ENCODE measurements around the gene HLX.

Gene HLX

DNA sequence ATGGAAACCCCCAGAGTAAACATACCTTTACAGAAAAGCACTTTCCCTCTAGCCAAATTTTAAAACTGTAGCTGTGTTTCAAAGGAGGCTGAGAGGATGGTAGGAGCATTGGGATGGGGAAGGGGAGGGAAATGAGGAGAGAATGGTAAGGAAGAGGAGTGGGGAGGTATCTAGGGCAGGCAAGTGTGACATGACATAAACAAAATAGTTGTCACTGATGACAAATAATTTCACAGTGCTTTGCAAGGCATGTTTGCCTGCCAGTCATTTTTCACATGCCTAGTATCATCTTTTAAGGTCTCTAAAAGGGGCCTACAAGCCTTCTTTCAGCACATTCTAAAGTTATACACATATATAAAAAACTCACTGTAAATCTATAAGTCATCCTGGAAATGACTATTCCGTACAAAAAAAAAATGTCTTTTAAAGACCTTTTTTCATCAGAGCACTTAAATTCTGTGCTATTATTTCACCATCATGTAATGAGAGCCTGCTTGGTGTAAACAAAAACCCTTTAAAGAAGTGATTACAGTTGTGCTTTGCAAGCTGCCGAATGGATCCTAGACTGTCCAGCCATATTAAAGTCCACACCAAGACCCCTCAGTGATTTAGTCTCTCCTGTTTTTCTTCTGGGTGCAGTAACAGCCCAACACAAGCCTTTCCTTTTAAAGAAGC lies 38.4 kb downstream of the HLX start:
- Histone ChIP-seq H2BK5ac (ENCODE audit: low read depth, low read length, poor library complexity, severe bottlenecking) (no peak overlapping the region), H4K8ac (ENCODE audit: low read length) (no peak overlapping the region), H3K4me3 (ENCODE audit: insufficient read depth in 1 of 2, low read depth in 1 of 2, low read length in 2 of 2) (no peak overlapping the region), H3K4me1 (ENCODE audit: control insufficient read depth, insufficient read depth, low read depth, low read length) (no peaks in the 10 kb centered on the region), H3K23ac (ENCODE audit: low read length in 2 of 2) (no peak overlapping the region), H3K27ac (ENCODE audit: low read length, poor library complexity, severe bottlenecking) (no peak overlapping the region), H3K18ac (ENCODE audit: low read depth in 1 of 2, low read length in 2 of 2) (no peak overlapping the region), H3K14ac (ENCODE audit: low read length in 2 of 2) (no peak overlapping the region), H3K9ac (ENCODE audit: low read length) (no peak overlapping the region), H2AFZ (ENCODE audit: low read depth, low read length) (no peak overlapping the region), H3K9me3 (ENCODE audit: control insufficient read depth, low read length) (no peaks in the 10 kb centered on the region), H3K27me3 (ENCODE audit: control insufficient read depth in 1 of 2, insufficient read depth in 1 of 2, low read length in 2 of 2) (no peaks in the 10 kb centered on the region), H3K36me3 (ENCODE audit: control insufficient read depth in 1 of 2, insufficient read depth in 2 of 2, low read depth in 1 of 2, low read length in 2 of 2) (no peaks in the 10 kb centered on the region), H2AK5ac (ENCODE audit: low read length, severe bottlenecking) (no peak overlapping the region), H4K91ac (ENCODE audit: low read length) (no peak overlapping the region), H3K79me1 (replicated peaks; ENCODE audit: low read length, poor library complexity, severe bottlenecking) (no peaks in the 10 kb centered on the region), H3K4me2 (ENCODE audit: low read length, poor library complexity, severe bottlenecking) (no peak overlapping the region), H2BK120ac (ENCODE audit: low read depth, low read length) (no peak overlapping the region), H2BK12ac (ENCODE audit: low read length in 2 of 2) (no peak overlapping the region), H3K4ac (ENCODE audit: low read depth in 1 of 2, low read length in 2 of 2) (no peak overlapping the region), H2BK15ac (ENCODE audit: low read depth, poor library complexity, severe bottlenecking) (no peak overlapping the region)
- DNase-seq = peak; percentile 14
- WGBS = 53% methylated on average over 2 of the region's 2 CpGs

DNA sequence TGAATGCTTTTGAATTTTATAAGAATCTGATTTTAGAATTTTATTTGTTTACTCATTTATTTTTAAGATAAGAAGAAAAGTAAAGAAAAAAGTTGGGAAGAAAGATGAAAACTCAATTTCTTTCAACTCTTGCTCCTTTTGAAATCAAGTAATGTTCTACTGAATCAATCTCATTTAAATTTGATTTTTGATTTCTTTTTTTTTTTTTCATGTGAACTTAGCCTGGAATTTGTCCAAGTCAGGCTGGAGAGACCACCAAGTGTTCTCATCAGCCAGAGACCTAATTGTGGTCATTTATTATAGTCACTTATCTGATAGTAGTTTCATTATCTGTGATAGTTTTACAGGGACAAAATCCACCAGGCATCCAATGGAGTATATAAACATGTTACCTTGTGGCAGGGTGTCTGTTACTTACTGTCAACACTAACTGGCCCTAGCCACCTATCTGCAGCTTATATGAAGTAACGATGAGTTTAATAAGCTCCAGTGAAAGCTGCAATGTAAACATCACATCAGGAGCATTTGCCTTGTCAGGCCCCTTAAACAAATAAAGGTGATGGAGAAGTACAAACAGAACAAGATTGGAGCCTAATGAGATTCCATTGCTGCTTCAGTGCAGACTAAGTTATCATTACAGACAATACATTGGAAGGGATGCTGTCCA lies 39.2 kb downstream of the HLX start:
- no peak overlapping the region for H3K4me2 ChIP-seq (ENCODE audit: low read length, poor library complexity, severe bottlenecking)
- no CpG with 5 or more reads among the region's 1 CpG for WGBS
- H3K4me3 ChIP-seq (ENCODE audit: insufficient read depth in 1 of 2, low read depth in 1 of 2, low read length in 2 of 2) = no peak overlapping the region
- H2BK5ac ChIP-seq (ENCODE audit: low read depth, low read length, poor library complexity, severe bottlenecking) = no peak overlapping the region
- H3K14ac ChIP-seq (ENCODE audit: low read length in 2 of 2) = no peak overlapping the region
- H2BK15ac ChIP-seq (ENCODE audit: low read depth, poor library complexity, severe bottlenecking) = no peak overlapping the region
- H2AK5ac ChIP-seq (ENCODE audit: low read length, severe bottlenecking) = no peak overlapping the region
- no peak overlapping the region for H2BK120ac ChIP-seq (ENCODE audit: low read depth, low read length)
- no peak overlapping the region for H3K4ac ChIP-seq (ENCODE audit: low read depth in 1 of 2, low read length in 2 of 2)
- no peak overlapping the region for H2BK12ac ChIP-seq (ENCODE audit: low read length in 2 of 2)
- H3K36me3 ChIP-seq (ENCODE audit: control insufficient read depth in 1 of 2, insufficient read depth in 2 of 2, low read depth in 1 of 2, low read length in 2 of 2) = no peaks in the 10 kb centered on the region
- H3K23ac ChIP-seq (ENCODE audit: low read length in 2 of 2) = no peak overlapping the region
- no peak for DNase-seq
- H3K4me1 ChIP-seq (ENCODE audit: control insufficient read depth, insufficient read depth, low read depth, low read length) = no peaks in the 10 kb centered on the region
- no peaks in the 10 kb centered on the region for H3K9me3 ChIP-seq (ENCODE audit: control insufficient read depth, low read length)
- no peak overlapping the region for H3K9ac ChIP-seq (ENCODE audit: low read length)
- H4K8ac ChIP-seq (ENCODE audit: low read length) = no peak overlapping the region
- H3K18ac ChIP-seq (ENCODE audit: low read depth in 1 of 2, low read length in 2 of 2) = no peak overlapping the region
- H4K91ac ChIP-seq (ENCODE audit: low read length) = no peak overlapping the region
- H3K27me3 ChIP-seq (ENCODE audit: control insufficient read depth in 1 of 2, insufficient read depth in 1 of 2, low read length in 2 of 2) = no peaks in the 10 kb centered on the region
- no peak overlapping the region for H3K27ac ChIP-seq (ENCODE audit: low read length, poor library complexity, severe bottlenecking)
- H2AFZ ChIP-seq (ENCODE audit: low read depth, low read length) = no peak overlapping the region
- no peaks in the 10 kb centered on the region for H3K79me1 ChIP-seq (replicated peaks; ENCODE audit: low read length, poor library complexity, severe bottlenecking)

- H3K36me3 ChIP-seq (ENCODE audit: control insufficient read depth in 1 of 2, insufficient read depth in 2 of 2, low read depth in 1 of 2, low read length in 2 of 2) = no peaks in the 10 kb centered on the region
- WGBS = 90% methylated on average over 1 of the region's 2 CpGs
- H2BK15ac ChIP-seq (ENCODE audit: low read depth, poor library complexity, severe bottlenecking) = no peak overlapping the region
- no peak overlapping the region for H2BK5ac ChIP-seq (ENCODE audit: low read depth, low read length, poor library complexity, severe bottlenecking)
- H3K18ac ChIP-seq (ENCODE audit: low read depth in 1 of 2, low read length in 2 of 2) = no peak overlapping the region
- H3K4ac ChIP-seq (ENCODE audit: low read depth in 1 of 2, low read length in 2 of 2) = no peak overlapping the region
- H3K4me1 ChIP-seq (ENCODE audit: control insufficient read depth, insufficient read depth, low read depth, low read length) = no peaks in the 10 kb centered on the region
- H3K14ac ChIP-seq (ENCODE audit: low read length in 2 of 2) = no peak overlapping the region
- no peak overlapping the region for H3K4me2 ChIP-seq (ENCODE audit: low read length, poor library complexity, severe bottlenecking)
- no peak overlapping the region for H4K8ac ChIP-seq (ENCODE audit: low read length)
- H3K79me1 ChIP-seq (replicated peaks; ENCODE audit: low read length, poor library complexity, severe bottlenecking) = no peaks in the 10 kb centered on the region
- no peak for DNase-seq
- H3K27me3 ChIP-seq (ENCODE audit: control insufficient read depth in 1 of 2, insufficient read depth in 1 of 2, low read length in 2 of 2) = no peaks in the 10 kb centered on the region
- no peak overlapping the region for H2BK12ac ChIP-seq (ENCODE audit: low read length in 2 of 2)
- H3K9ac ChIP-seq (ENCODE audit: low read length) = no peak overlapping the region
- no peak overlapping the region for H2AFZ ChIP-seq (ENCODE audit: low read depth, low read length)
- no peak overlapping the region for H3K23ac ChIP-seq (ENCODE audit: low read length in 2 of 2)
- no peak overlapping the region for H3K27ac ChIP-seq (ENCODE audit: low read length, poor library complexity, severe bottlenecking)
- H3K4me3 ChIP-seq (ENCODE audit: insufficient read depth in 1 of 2, low read depth in 1 of 2, low read length in 2 of 2) = no peak overlapping the region
- H2AK5ac ChIP-seq (ENCODE audit: low read length, severe bottlenecking) = no peak overlapping the region
- no peak overlapping the region for H2BK120ac ChIP-seq (ENCODE audit: low read depth, low read length)
- no peaks in the 10 kb centered on the region for H3K9me3 ChIP-seq (ENCODE audit: control insufficient read depth, low read length)
- no peak overlapping the region for H4K91ac ChIP-seq (ENCODE audit: low read length)
These were observed 41.7 kb downstream of the HLX start for GRCh38 chr1:220920967-220921366.

DNA sequence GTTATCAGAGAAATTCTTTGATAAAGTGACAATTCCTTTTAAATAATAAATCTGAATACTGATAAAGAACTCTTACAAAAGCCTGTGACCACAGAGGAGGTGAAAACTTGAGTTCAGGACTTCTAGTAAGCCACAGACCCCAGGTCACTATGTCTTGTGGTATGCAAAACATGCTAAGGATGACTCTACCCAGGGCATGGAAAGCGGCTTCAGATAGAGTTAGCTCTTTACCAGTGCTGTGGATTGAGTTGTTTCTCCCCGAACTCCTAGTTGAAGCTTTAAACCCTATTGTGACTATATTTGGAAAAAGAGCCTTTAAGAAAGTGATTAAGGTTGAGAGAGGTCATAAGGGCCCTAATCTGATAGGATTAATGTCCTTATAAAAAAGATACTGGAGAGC lies 42.3 kb downstream of the HLX start:
- no peaks in the 10 kb centered on the region for H3K36me3 ChIP-seq (ENCODE audit: control insufficient read depth in 1 of 2, insufficient read depth in 2 of 2, low read depth in 1 of 2, low read length in 2 of 2)
- no peak overlapping the region for H3K9ac ChIP-seq (ENCODE audit: low read length)
- no peak overlapping the region for H3K27ac ChIP-seq (ENCODE audit: low read length, poor library complexity, severe bottlenecking)
- H3K79me1 ChIP-seq (replicated peaks; ENCODE audit: low read length, poor library complexity, severe bottlenecking) = no peaks in the 10 kb centered on the region
- no peak overlapping the region for H4K91ac ChIP-seq (ENCODE audit: low read length)
- H3K23ac ChIP-seq (ENCODE audit: low read length in 2 of 2) = no peak overlapping the region
- no peak overlapping the region for H4K8ac ChIP-seq (ENCODE audit: low read length)
- H2BK12ac ChIP-seq (ENCODE audit: low read length in 2 of 2) = no peak overlapping the region
- no peaks in the 10 kb centered on the region for H3K27me3 ChIP-seq (ENCODE audit: control insufficient read depth in 1 of 2, insufficient read depth in 1 of 2, low read length in 2 of 2)
- DNase-seq = no peak
- H2AK5ac ChIP-seq (ENCODE audit: low read length, severe bottlenecking) = no peak overlapping the region
- H3K14ac ChIP-seq (ENCODE audit: low read length in 2 of 2) = no peak overlapping the region
- H3K4ac ChIP-seq (ENCODE audit: low read depth in 1 of 2, low read length in 2 of 2) = no peak overlapping the region
- no peak overlapping the region for H3K18ac ChIP-seq (ENCODE audit: low read depth in 1 of 2, low read length in 2 of 2)
- no peak overlapping the region for H2AFZ ChIP-seq (ENCODE audit: low read depth, low read length)
- no peak overlapping the region for H2BK120ac ChIP-seq (ENCODE audit: low read depth, low read length)
- no peaks in the 10 kb centered on the region for H3K9me3 ChIP-seq (ENCODE audit: control insufficient read depth, low read length)
- no peak overlapping the region for H3K4me2 ChIP-seq (ENCODE audit: low read length, poor library complexity, severe bottlenecking)
- H3K4me1 ChIP-seq (ENCODE audit: control insufficient read depth, insufficient read depth, low read depth, low read length) = no peaks in the 10 kb centered on the region
- H2BK15ac ChIP-seq (ENCODE audit: low read depth, poor library complexity, severe bottlenecking) = no peak overlapping the region
- no peak overlapping the region for H3K4me3 ChIP-seq (ENCODE audit: insufficient read depth in 1 of 2, low read depth in 1 of 2, low read length in 2 of 2)
- WGBS = 95% methylated on average over 2 of the region's 2 CpGs
- no peak overlapping the region for H2BK5ac ChIP-seq (ENCODE audit: low read depth, low read length, poor library complexity, severe bottlenecking)
